ENCODE measurements around the gene ZBTB4. TPM values are rescaled to one million over a fixed set of nuclear protein-coding genes. Genes with fewer than 3 reads are reported as not detected.
A peak's percentile ranks its signal among the peaks of the same experiment; 100 is the strongest.

The ZBTB4 gene
- total and polyA plus RNA-seq, 9 of the 15 experiments (the other 6 are each of a cell fraction or from before 2014, with no cell fraction given): 0.92 to 6.9 (median 3.3) TPM

GRCh38 chr17:7479213-7480088 is at the start of gene ZBTB4 (continued):
- TF ChIP-seq, protein P1, sequence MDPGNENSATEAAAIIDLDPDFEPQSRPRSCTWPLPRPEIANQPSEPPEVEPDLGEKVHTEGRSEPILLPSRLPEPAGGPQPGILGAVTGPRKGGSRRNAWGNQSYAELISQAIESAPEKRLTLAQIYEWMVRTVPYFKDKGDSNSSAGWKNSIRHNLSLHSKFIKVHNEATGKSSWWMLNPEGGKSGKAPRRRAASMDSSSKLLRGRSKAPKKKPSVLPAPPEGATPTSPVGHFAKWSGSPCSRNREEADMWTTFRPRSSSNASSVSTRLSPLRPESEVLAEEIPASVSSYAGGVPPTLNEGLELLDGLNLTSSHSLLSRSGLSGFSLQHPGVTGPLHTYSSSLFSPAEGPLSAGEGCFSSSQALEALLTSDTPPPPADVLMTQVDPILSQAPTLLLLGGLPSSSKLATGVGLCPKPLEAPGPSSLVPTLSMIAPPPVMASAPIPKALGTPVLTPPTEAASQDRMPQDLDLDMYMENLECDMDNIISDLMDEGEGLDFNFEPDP (CRISPR knock-in tag; IDR thresholded peaks at IDR 0.05): no peak
- TF ChIP-seq PTRF (tag; IDR thresholded peaks at IDR 0.05) (no peak), ELF1 (tag; IDR thresholded peaks at IDR 0.05) (no peak), KLF1 (tag; IDR thresholded peaks at IDR 0.05) (peak; percentile 88; the same call in 1 of the 2 replicates), KAT7 (CRISPR knock-in tag; IDR thresholded peaks at IDR 0.05; ENCODE audit: borderline replicate concordance) (no peak), ZFX (CRISPR knock-in tag; IDR thresholded peaks at IDR 0.05) (peak; percentile 86), HEY1 (CRISPR knock-in tag; IDR thresholded peaks at IDR 0.05; ENCODE audit: borderline replicate concordance) (no peak), ARHGAP35 (IDR thresholded peaks at IDR 0.05; ENCODE audit: partially characterized antibody) (no peak), PHB (CRISPR knock-in tag; IDR thresholded peaks at IDR 0.05) (no peak), POLR2AphosphoS5 (IDR thresholded peaks at IDR 0.05; ENCODE audit: control insufficient read depth, insufficient read depth, low read depth, low read length) (no peak), CEBPG (CRISPR knock-in tag; IDR thresholded peaks at IDR 0.05) (no peak), CEBPG (tag; conservative IDR thresholded peaks at IDR 0.05 in 1 of 2, IDR thresholded peaks at IDR 0.05 in 1 of 2) (no peak), SAFB2 (IDR thresholded peaks at IDR 0.05; ENCODE audit: borderline replicate concordance, low read depth, low read length, severe bottlenecking) (no peak), NR1H2 (CRISPR knock-in tag; IDR thresholded peaks at IDR 0.05) (no peak), NFYB (IDR thresholded peaks at IDR 0.05; ENCODE audit: extremely low read depth, insufficient read length) (no peak), ZNF449 (CRISPR knock-in tag; IDR thresholded peaks at IDR 0.05) (no peak)
- TF ChIP-seq, protein P2, sequence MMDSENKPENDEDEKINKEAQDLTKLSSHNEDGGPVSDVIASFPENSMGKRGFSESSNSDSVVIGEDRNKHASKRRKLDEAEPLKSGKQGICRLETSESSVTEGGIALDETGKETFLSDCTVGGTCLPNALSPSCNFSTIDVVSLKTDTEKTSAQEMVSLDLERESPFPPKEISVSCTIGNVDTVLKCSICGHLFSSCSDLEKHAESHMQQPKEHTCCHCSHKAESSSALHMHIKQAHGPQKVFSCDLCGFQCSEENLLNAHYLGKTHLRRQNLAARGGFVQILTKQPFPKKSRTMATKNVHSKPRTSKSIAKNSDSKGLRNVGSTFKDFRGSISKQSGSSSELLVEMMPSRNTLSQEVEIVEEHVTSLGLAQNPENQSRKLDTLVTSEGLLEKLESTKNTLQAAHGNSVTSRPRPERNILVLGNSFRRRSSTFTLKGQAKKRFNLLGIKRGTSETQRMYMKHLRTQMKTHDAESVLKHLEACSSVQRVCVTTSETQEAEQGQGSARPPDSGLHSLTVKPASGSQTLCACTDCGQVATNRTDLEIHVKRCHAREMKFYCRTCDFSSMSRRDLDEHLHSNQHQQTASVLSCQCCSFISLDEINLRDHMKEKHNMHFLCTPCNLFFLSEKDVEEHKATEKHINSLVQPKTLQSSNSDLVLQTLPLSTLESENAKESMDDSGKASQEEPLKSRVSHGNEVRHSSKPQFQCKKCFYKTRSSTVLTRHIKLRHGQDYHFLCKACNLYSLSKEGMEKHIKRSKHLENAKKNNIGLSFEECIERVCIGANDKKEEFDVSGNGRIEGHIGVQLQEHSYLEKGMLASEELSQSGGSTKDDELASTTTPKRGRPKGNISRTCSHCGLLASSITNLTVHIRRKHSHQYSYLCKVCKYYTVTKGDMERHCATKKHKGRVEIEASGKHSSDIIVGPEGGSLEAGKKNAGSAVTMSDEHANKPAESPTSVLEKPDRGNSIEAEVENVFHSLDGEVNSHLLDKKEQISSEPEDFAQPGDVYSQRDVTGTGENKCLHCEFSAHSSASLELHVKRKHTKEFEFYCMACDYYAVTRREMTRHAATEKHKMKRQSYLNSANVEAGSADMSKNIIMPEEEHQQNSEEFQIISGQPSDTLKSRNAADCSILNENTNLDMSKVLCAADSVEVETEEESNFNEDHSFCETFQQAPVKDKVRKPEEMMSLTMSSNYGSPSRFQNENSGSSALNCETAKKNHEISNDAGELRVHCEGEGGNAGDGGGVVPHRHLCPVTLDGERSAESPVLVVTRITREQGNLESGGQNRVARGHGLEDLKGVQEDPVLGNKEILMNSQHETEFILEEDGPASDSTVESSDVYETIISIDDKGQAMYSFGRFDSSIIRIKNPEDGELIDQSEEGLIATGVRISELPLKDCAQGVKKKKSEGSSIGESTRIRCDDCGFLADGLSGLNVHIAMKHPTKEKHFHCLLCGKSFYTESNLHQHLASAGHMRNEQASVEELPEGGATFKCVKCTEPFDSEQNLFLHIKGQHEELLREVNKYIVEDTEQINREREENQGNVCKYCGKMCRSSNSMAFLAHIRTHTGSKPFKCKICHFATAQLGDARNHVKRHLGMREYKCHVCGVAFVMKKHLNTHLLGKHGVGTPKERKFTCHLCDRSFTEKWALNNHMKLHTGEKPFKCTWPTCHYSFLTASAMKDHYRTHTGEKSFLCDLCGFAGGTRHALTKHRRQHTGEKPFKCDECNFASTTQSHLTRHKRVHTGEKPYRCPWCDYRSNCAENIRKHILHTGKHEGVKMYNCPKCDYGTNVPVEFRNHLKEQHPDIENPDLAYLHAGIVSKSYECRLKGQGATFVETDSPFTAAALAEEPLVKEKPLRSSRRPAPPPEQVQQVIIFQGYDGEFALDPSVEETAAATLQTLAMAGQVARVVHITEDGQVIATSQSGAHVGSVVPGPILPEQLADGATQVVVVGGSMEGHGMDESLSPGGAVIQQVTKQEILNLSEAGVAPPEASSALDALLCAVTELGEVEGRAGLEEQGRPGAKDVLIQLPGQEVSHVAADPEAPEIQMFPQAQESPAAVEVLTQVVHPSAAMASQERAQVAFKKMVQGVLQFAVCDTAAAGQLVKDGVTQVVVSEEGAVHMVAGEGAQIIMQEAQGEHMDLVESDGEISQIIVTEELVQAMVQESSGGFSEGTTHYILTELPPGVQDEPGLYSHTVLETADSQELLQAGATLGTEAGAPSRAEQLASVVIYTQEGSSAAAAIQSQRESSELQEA (IDR thresholded peaks at IDR 0.05; ENCODE audit: low read depth): no peak
